GM12864 (cell line): ENCODE measurements around the gene HTT.

Source experiments
- DNase-seq: peaks from one replicate; pipeline ENCODE4 v3.0.0-alpha.2; 2011; ENCODE audit warnings: low read depth
- H3K4me3 ChIP-seq: 2 replicates; pipeline ENCODE4 v1.5.1; 2011; ENCODE audit warnings: mild to moderate bottlenecking, low read depth, low read length, control low read depth
- TF ChIP-seq, protein P1 (sequence below): IDR thresholded peaks from 2 replicates; pipeline ENCODE4 v1.5.1; 2011; ENCODE audit warnings: low read depth, mild to moderate bottlenecking, moderate library complexity, low read length, control low read depth, inconsistent platforms; ENCODE audit errors: missing control alignments

HTT gene

GRCh38 chr4:3291969-3292570 is 217.6 kb downstream of the HTT start:
- peak overlapping the region; percentile 57 for H3K4me3 ChIP-seq
- DNase-seq = no peak
- TF ChIP-seq, protein P1, sequence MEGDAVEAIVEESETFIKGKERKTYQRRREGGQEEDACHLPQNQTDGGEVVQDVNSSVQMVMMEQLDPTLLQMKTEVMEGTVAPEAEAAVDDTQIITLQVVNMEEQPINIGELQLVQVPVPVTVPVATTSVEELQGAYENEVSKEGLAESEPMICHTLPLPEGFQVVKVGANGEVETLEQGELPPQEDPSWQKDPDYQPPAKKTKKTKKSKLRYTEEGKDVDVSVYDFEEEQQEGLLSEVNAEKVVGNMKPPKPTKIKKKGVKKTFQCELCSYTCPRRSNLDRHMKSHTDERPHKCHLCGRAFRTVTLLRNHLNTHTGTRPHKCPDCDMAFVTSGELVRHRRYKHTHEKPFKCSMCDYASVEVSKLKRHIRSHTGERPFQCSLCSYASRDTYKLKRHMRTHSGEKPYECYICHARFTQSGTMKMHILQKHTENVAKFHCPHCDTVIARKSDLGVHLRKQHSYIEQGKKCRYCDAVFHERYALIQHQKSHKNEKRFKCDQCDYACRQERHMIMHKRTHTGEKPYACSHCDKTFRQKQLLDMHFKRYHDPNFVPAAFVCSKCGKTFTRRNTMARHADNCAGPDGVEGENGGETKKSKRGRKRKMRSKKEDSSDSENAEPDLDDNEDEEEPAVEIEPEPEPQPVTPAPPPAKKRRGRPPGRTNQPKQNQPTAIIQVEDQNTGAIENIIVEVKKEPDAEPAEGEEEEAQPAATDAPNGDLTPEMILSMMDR = no peak

GRCh38 chr4:3292571-3293400 is 218.3 kb downstream of the HTT start, which contains the start of gene RGS12:
TSS of gene RGS12 (plus strand) at chr4:3293021. CDS start at chr4:3316171, 23,150 bp downstream.
- TF ChIP-seq, protein P1 = no peak
- peak within 1 kb of the TSS; percentile 57 for H3K4me3 ChIP-seq
- DNase-seq = no peak
